ENCODE results near the gene CPT1C. TPM values are rescaled to one million over a fixed set of nuclear protein-coding genes. Genes with fewer than 3 reads are reported as not detected.

The CPT1C gene
- total RNA-seq, 1 experiment from 2014 or later: 2.0 TPM

DNA sequence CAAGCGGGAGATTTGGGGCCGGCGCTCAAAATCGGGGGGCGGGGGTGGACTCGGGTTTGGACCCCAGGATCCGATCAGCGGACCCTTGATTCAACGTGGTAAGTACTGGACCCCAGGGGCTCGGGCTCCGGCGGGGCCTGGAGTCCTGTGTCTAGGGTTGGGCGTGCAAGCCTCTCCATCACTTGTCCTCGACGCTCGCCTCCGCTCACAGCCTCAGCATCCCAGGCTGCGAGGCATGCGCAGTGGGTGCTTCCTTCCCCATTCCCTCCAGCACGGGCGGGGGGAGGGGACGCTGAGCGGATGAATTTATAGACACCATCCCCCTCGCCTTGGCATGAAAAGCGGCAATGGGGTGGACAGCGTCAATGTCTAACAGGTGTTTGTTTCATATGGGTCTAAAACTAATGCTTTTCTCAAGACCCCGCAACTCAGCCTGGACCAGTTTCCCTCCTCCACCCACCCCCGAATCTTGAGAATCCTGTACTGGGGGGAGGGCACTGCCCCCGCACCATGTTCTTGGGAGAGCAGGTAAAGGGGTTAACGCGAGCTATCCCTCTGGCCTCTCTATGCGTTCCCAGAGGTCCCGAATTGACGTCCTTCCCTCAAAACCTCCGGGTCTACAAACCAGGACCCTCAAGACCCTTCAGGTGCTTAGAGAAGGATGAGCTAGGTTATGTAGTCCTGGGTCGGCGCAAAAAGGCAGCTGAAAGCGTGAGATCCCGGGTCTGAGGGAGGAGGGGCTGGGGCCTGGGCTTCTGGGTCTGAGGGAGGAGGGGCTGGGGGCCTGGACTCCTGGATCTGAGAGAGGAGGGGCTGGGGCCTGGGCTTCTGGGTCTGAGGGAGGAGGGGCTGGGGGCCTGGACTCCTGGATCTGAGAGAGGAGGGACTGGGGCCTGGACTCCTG lies 579 bp downstream of the CPT1C start:
- peaks cover 10% of the 10 kb centered on the region for H3K9me3 Mint-ChIP-seq (ENCODE audit: unreplicated experiment)
- peak overlapping the region; percentile 58 for H3K4me3 Mint-ChIP-seq (ENCODE audit: unreplicated experiment)
- ChIA-PET CTCF (no interaction called here), POLR2A (no interaction called here)
- peak overlapping the region; percentile 60 for H3K27ac Mint-ChIP-seq (ENCODE audit: unreplicated experiment)
- Histone ChIP-seq H3K9me3 (0 out of 2 replicates have a peak, but pooled peaks cover 2% of the 10 kb centered on the region), H3K36me3 (ENCODE audit: control insufficient read depth, insufficient read depth, low read length) (peaks cover 3% of the 10 kb centered on the region; the same call in 1 of the 2 replicates), H3K27me3 (replicated peaks; ENCODE audit: control insufficient read depth, insufficient read depth, low read length) (no peaks in the 10 kb centered on the region), H3K4me3 (ENCODE audit: low read depth, low read length) (no peak overlapping the region), H3K4me1 (no peaks in the 10 kb centered on the region)
- BruUV-seq (replicated peaks): no TSS peak
- no peak for DNase-seq
- peaks cover 65% of the 10 kb centered on the region for H3K36me3 Mint-ChIP-seq (ENCODE audit: insufficient read depth, unreplicated experiment)
- intact Hi-C loops (cut with micrococcal nuclease; ENCODE audit: unreplicated experiment): no loop called here
- peaks cover 9% of the 10 kb centered on the region for H3K4me1 Mint-ChIP-seq (ENCODE audit: low read depth, unreplicated experiment)
- TF ChIP-seq, protein P1, sequence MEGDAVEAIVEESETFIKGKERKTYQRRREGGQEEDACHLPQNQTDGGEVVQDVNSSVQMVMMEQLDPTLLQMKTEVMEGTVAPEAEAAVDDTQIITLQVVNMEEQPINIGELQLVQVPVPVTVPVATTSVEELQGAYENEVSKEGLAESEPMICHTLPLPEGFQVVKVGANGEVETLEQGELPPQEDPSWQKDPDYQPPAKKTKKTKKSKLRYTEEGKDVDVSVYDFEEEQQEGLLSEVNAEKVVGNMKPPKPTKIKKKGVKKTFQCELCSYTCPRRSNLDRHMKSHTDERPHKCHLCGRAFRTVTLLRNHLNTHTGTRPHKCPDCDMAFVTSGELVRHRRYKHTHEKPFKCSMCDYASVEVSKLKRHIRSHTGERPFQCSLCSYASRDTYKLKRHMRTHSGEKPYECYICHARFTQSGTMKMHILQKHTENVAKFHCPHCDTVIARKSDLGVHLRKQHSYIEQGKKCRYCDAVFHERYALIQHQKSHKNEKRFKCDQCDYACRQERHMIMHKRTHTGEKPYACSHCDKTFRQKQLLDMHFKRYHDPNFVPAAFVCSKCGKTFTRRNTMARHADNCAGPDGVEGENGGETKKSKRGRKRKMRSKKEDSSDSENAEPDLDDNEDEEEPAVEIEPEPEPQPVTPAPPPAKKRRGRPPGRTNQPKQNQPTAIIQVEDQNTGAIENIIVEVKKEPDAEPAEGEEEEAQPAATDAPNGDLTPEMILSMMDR (IDR thresholded peaks at IDR 0.05; ENCODE audit: insufficient read depth in 1 of 2, low read depth in 1 of 2, low read length in 1 of 2, severe bottlenecking in 1 of 2, unreplicated experiment in 1 of 2): no peak
- H3K27me3 Mint-ChIP-seq (ENCODE audit: insufficient read depth, unreplicated experiment): no peaks in the 10 kb centered on the region

DNA sequence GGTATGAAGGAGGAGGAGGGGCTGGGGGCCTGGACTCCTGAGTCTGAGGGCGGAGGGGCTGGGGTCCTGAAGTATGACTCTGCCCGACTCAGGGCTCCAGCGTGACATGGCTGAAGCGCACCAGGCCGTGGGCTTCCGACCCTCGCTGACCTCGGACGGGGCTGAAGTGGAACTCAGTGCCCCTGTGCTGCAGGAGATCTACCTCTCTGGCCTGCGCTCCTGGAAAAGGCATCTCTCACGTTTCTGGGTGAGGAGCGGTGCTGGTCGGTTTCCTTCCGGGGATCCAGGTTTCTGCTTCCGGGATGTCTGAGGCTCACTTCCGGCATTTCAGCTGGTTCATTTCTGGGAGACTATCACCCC lies 1.2 kb downstream of the CPT1C start:
- POLR2A ChIA-PET: no interaction called here
- peaks cover 62% of the 10 kb centered on the region for H3K36me3 Mint-ChIP-seq (ENCODE audit: insufficient read depth, unreplicated experiment)

DNA sequence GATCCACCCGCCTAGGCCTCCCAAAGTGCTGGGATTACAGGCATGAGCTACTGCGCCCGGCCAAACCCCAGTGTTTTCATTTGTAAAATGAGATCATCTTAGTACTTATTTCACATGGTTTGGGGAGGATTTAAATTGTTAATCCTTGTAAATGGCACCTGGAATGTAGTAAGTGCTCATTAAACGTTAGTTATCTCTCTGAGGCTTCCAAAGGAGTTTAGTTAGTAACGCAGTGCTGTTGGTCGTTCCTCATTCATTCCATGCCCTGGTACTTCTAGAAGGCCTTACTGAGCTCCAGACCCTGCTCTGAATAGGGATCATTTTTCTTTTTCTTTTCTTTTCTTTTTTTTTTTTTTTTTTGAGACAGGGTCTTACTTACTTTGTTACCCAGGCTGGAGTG lies 5.2 kb downstream of the CPT1C start:
- Mint-ChIP-seq H3K4me1 (ENCODE audit: low read depth, unreplicated experiment) (peaks cover 7% of the 10 kb centered on the region), H3K9me3 (ENCODE audit: unreplicated experiment) (peaks cover 10% of the 10 kb centered on the region), H3K27ac (ENCODE audit: unreplicated experiment) (no peak overlapping the region), H3K36me3 (ENCODE audit: insufficient read depth, unreplicated experiment) (peaks cover 27% of the 10 kb centered on the region), H3K4me3 (ENCODE audit: unreplicated experiment) (no peak overlapping the region), H3K27me3 (ENCODE audit: insufficient read depth, unreplicated experiment) (peaks cover 2% of the 10 kb centered on the region)
- no peaks in the 10 kb centered on the region for H3K36me3 ChIP-seq (ENCODE audit: control insufficient read depth, insufficient read depth, low read length)
- BruUV-seq (replicated peaks): no TSS peak
- no peak overlapping the region for H3K4me3 ChIP-seq (ENCODE audit: low read depth, low read length)
- POLR2A ChIA-PET: interaction anchor here (0.6 to 0.7 kb wide), 5 partner anchors 18 to 216 kb away, joined by 4 to 7 read pairs (median 4); partner anchors contain the start of genes NOSIP and PTOV1
- H3K4me1 ChIP-seq: no peaks in the 10 kb centered on the region
- intact Hi-C loops (cut with micrococcal nuclease; ENCODE audit: unreplicated experiment): no loop called here
- TF ChIP-seq, protein P1 (IDR thresholded peaks at IDR 0.05; ENCODE audit: insufficient read depth in 1 of 2, low read depth in 1 of 2, low read length in 1 of 2, severe bottlenecking in 1 of 2, unreplicated experiment in 1 of 2): no peak
- no peaks in the 10 kb centered on the region for H3K27me3 ChIP-seq (replicated peaks; ENCODE audit: control insufficient read depth, insufficient read depth, low read length)
- DNase-seq: no peak
- H3K9me3 ChIP-seq: 0 out of 2 replicates have a peak, but pooled peaks cover 2% of the 10 kb centered on the region
- CTCF ChIA-PET: interaction anchor here (0.6 kb wide), 1 partner anchor 455 kb away, joined by 3 read pairs; no protein-coding TSS in a partner anchor

More for the DNA sequence above, 1.2 kb downstream of the CPT1C start:
- TF ChIP-seq, protein P1 (IDR thresholded peaks at IDR 0.05; ENCODE audit: insufficient read depth in 1 of 2, low read depth in 1 of 2, low read length in 1 of 2, severe bottlenecking in 1 of 2, unreplicated experiment in 1 of 2): no peak
- Mint-ChIP-seq H3K9me3 (ENCODE audit: unreplicated experiment) (peaks cover 10% of the 10 kb centered on the region), H3K4me3 (ENCODE audit: unreplicated experiment) (no peak overlapping the region), H3K4me1 (ENCODE audit: low read depth, unreplicated experiment) (peaks cover 9% of the 10 kb centered on the region), H3K27ac (ENCODE audit: unreplicated experiment) (peak overlapping the region; percentile 25), H3K27me3 (ENCODE audit: insufficient read depth, unreplicated experiment) (no peaks in the 10 kb centered on the region)
- H3K4me1 ChIP-seq: no peaks in the 10 kb centered on the region
- no peaks in the 10 kb centered on the region for H3K36me3 ChIP-seq (ENCODE audit: control insufficient read depth, insufficient read depth, low read length)
- intact Hi-C loops (cut with micrococcal nuclease; ENCODE audit: unreplicated experiment): no loop called here
- no peak overlapping the region for H3K4me3 ChIP-seq (ENCODE audit: low read depth, low read length)
- CTCF ChIA-PET: no interaction called here
- no peaks in the 10 kb centered on the region for H3K27me3 ChIP-seq (replicated peaks; ENCODE audit: control insufficient read depth, insufficient read depth, low read length)
- DNase-seq: no peak
- no TSS peak for BruUV-seq (replicated peaks)
- 0 out of 2 replicates have a peak, but pooled peaks cover 2% of the 10 kb centered on the region for H3K9me3 ChIP-seq
